A549 (cell line): ENCODE measurements around the gene PRKAR1A. TPM values are rescaled to one million over a fixed set of nuclear protein-coding genes. Genes with fewer than 3 reads are reported as not detected.

Experiments
- ATAC-seq, 2 experiments: fragments of 200-7000 bp in 1 of 2; fragments of >200 bp in 1 of 2; cut with Nextera tagmentation in 1 of 2; cut with Tn5 transposase in 1 of 2; 3 replicates each; pipeline versions ENCODE4 v1.8.0 to v1.9.1; 2018 to 2020; ENCODE audit warnings: mild to moderate bottlenecking in 1 of 2, moderate library complexity in 1 of 2
- CTCF ChIA-PET: fragments of 300-600 bp; sonication (Branson Sonifier 250); formaldehyde crosslinking; extraction: SDS; loops from one replicate; lab custom pipeline; 2021; ENCODE audit warnings: antibody characterized with exemption, inconsistent platforms; lab: Yijun Ruan, JAX
- POLR2A ChIA-PET: fragments of 350-600 bp; formaldehyde crosslinking; extraction: SDS; loops from one replicate; lab custom pipeline; 2021; ENCODE audit warnings: antibody characterized with exemption, inconsistent platforms; lab: Yijun Ruan, JAX
- DNase-seq, 2 experiments: peaks; one replicate each; pipeline versions ENCODE4 v3.0.0 to v3.0.0-alpha.2; 2011 to 2016; ENCODE audit warnings: low read depth in 1 of 2, low spot score in 1 of 2
- FAIRE-seq: peaks from 2 replicates; lab custom pipeline; 2011; peaks lifted over from hg19 to GRCh38; lab: Jason Lieb, UNC
- H3K27ac ChIP-seq, 2 experiments: fragments of >200 bp; sonication (Bioruptor Twin); formaldehyde crosslinking; 3 replicates each; pipeline ENCODE4 v1.5.1; 2016 to 2017
- H3K4me1 ChIP-seq: fragments of >200 bp; sonication (Bioruptor Twin); formaldehyde crosslinking; 3 replicates; pipeline ENCODE4 v1.6.1; 2016
- H3K4me2 ChIP-seq: fragments of >200 bp; sonication (Bioruptor Twin); formaldehyde crosslinking; 3 replicates; pipeline ENCODE4 v1.6.1; 2016
- H3K4me3 ChIP-seq: fragments of >200 bp; sonication (Bioruptor Twin); formaldehyde crosslinking; 3 replicates; pipeline ENCODE4 v1.5.1; 2016
- H3K9me3 ChIP-seq: fragments of >200 bp; sonication (Bioruptor Twin); formaldehyde crosslinking; 3 replicates; pipeline ENCODE4 v1.6.1; 2016
- BHLHE40 ChIP-seq: IDR thresholded peaks from 2 replicates; pipeline ENCODE4 v1.6.1; 2012; ENCODE audit warnings: low read depth, low read length, inconsistent platforms
- CBX8 ChIP-seq: fragments of 200-600 bp; sonication (generic); IDR thresholded peaks from 2 replicates; pipeline ENCODE4 v1.6.1; 2016
- CEBPB ChIP-seq, 2 experiments: fragments of >200 bp in 1 of 2; sonication (Bioruptor Twin) in 1 of 2; formaldehyde crosslinking in 1 of 2; IDR thresholded peaks; 2 replicates each; pipeline ENCODE4 v1.6.1; 2012 to 2016
- CTCF ChIP-seq: fragments of >200 bp; sonication (Bioruptor Twin); formaldehyde crosslinking; IDR thresholded peaks from 3 replicates; pipeline ENCODE4 v1.5.1; 2016
- FOSL2 ChIP-seq, 2 experiments: fragments of 450-650 bp in 1 of 2; fragments of >200 bp in 1 of 2; sonication (Bioruptor Twin) in 1 of 2; formaldehyde crosslinking; IDR thresholded peaks; 2 replicates each; pipeline versions ENCODE4 v1.5.0 to v1.6.1; 2016 to 2020; ENCODE audit warnings: mild to moderate bottlenecking in 1 of 2, moderate library complexity in 1 of 2
- GATA3 ChIP-seq: IDR thresholded peaks from 2 replicates; pipeline ENCODE4 v1.6.1; 2012; ENCODE audit warnings: borderline replicate concordance
- HES2 ChIP-seq: fragments of >200 bp; sonication (Bioruptor Twin); formaldehyde crosslinking; IDR thresholded peaks from 2 replicates; pipeline ENCODE4 v1.6.1; 2016
- JUN ChIP-seq, 2 experiments: fragments of >200 bp; sonication (Bioruptor Twin); formaldehyde crosslinking; IDR thresholded peaks; 2 replicates in 1 of 2; 3 replicates in 1 of 2; pipeline ENCODE4 v1.6.1; 2016 to 2017
- NFE2L2 ChIP-seq: fragments of 150-350 bp; conservative IDR thresholded peaks from 2 replicates; pipeline ENCODE4 v1.6.1; 2014; ENCODE audit warnings: low read length
- PHF8 ChIP-seq: fragments of 200-600 bp; sonication (generic); IDR thresholded peaks from 2 replicates; pipeline ENCODE4 v1.6.1; 2016; ENCODE audit warnings: low read depth, mild to moderate bottlenecking, antibody characterized with exemption, moderate library complexity, borderline replicate concordance
- RCOR1 ChIP-seq: fragments of 150-350 bp; IDR thresholded peaks from 2 replicates; pipeline ENCODE4 v1.6.1; 2014; ENCODE audit warnings: antibody characterized with exemption, low read length, low read depth
- REST ChIP-seq: fragments of 200-600 bp; sonication (generic); IDR thresholded peaks from 2 replicates; pipeline ENCODE4 v1.6.1; 2016; ENCODE audit warnings: antibody characterized with exemption, mild to moderate bottlenecking, moderate library complexity
- SREBF2 ChIP-seq: fragments of 450-650 bp; IDR thresholded peaks from 2 replicates; pipeline ENCODE4 v1.6.1; 2014; ENCODE audit warnings: mild to moderate bottlenecking, moderate library complexity
- TFCP2L1 ChIP-seq: fragments of 250-450 bp; sonication (Bioruptor Pico); IDR thresholded peaks from 2 replicates; pipeline ENCODE4 v1.5.0; 2021; ENCODE audit warnings: mild to moderate bottlenecking
- WGBS: methylation state at CpG from one replicate; pipeline ENCODE4 v1.1.6; 2017; ENCODE audit errors: missing lambda C conversion rate; 5-methylcytosine and 5-hydroxymethylcytosine counted together
- polyA plus RNA-seq, 4 experiments: library from polyadenylated mRNA; depleted of rRNA in 3 of 4; stranded (reverse); fragments of >200 nt; fragmentation: RNase III in 1 of 4; extraction: RNeasy Plus Mini Kit Qiagen cat#74134 plus additional on column Dnase treatment in 1 of 4; gene quantifications; 2 replicates in 3 of 4; 3 replicates in 1 of 4; pipeline ENCODE4 v1.2.3, GENCODE V29; 2011 to 2017

Gene PRKAR1A
- polyA plus RNA-seq, 2 of the 4 experiments (the other 2 are of a cell fraction) = 239 to 370 TPM

- DNase-seq (no peak), ATAC-seq (no peak), FAIRE-seq (no peak)
- ChIA-PET POLR2A (no interaction called here), CTCF (no interaction called here)
- no peaks in the 10 kb centered on the region for H3K9me3 ChIP-seq
- no peak overlapping the region for H3K4me3 ChIP-seq
- peaks cover 13% of the 10 kb centered on the region; the same call in 2 of the 3 replicates for H3K4me1 ChIP-seq
- TF ChIP-seq TFCP2L1 (CRISPR knock-in tag) = no peak
- TF ChIP-seq NFE2L2 = no peak
- TF ChIP-seq BHLHE40 = no peak
- no peak for TF ChIP-seq REST
- TF ChIP-seq CBX8 = no peak
- TF ChIP-seq RCOR1 = no peak
- TF ChIP-seq PHF8 = no peak
- no peak for TF ChIP-seq CEBPB (IDR thresholded peaks at IDR 0.05)
- TF ChIP-seq CTCF = no peak
- no peak for TF ChIP-seq SREBF2
- no peak overlapping the region for H3K4me2 ChIP-seq
- WGBS = 93% methylated on average over 8 of the region's 8 CpGs
- no peak overlapping the region for H3K27ac ChIP-seq
These were observed 28.8 kb downstream of the PRKAR1A start for GRCh38 chr17:68540981-68541380.

- 96% methylated on average over 6 of the region's 6 CpGs for WGBS
- no peaks in the 10 kb centered on the region for H3K9me3 ChIP-seq
- FAIRE-seq (no peak), DNase-seq (no peak), ATAC-seq (peak in 1 of 2 experiments; percentile 4; a peak in 2 of 6 replicates)
- CTCF ChIA-PET = interaction anchor here (1.2 to 1.6 kb wide), 2 partner anchors 8 to 10 kb away, joined by 3 to 4 read pairs; no protein-coding TSS in a partner anchor
- no peak overlapping the region for H3K27ac ChIP-seq
- no peak overlapping the region for H3K4me2 ChIP-seq
- TF ChIP-seq SREBF2 = no peak
- no peak for TF ChIP-seq JUN (IDR thresholded peaks at IDR 0.05)
- TF ChIP-seq HES2 = no peak
- H3K4me3 ChIP-seq = no peak overlapping the region
- POLR2A ChIA-PET = no interaction called here
- peaks cover 13% of the 10 kb centered on the region; the same call in 2 of the 3 replicates for H3K4me1 ChIP-seq
These were observed 29.6 kb downstream of the PRKAR1A start for GRCh38 chr17:68541816-68542215.

DNA sequence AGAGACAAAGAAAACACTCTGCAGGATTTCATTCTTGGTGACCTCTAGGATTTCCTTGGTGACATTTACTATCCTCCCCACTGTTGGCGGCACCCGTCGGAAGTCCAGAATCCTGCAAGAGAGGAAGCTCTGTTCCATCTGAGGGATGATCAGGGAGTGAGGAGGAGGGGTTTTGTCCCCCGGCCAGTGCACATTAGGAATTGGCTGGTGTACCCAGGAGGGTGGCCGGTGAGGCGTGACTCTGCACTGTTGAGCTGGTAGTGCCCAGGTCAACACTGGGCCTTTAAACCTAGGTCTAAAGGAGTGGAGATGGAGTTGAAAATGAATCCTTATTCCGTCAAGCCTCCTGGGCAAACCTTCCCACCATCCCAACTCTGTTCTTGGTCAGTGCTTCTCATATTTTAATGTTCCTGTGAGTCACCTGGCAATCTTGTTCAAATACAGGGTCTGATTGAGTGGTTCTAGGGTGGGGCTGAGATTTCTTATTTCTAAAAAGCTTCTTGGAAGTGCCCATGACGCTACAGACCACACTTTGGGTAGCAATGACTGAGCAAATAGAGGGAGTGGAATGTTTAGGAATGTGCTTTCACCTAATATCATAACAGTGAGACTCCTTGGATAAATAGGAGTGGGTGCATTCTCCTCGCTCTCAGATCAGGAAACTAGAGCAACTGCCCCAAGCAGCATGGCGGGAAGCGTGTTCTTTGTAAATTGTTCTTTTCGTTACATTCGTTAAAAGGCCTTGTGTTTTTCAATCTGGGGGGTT, 30.7 kb downstream of the PRKAR1A start:
- 0 out of 6 replicates have a peak overlapping the region, but pooled peaks of 1 of the 2 experiments have one; percentile 17 for H3K27ac ChIP-seq
- peak; percentile 67 to 68 for ATAC-seq

More for the DNA sequence above, 30.7 kb downstream of the PRKAR1A start:
- TF ChIP-seq FOSL2 (IDR thresholded peaks at IDR 0.05) (no peak), FOSL2 (CRISPR knock-in tag; IDR thresholded peaks at IDR 0.05) (0 out of 2 replicates have a peak, but pooled peaks have one; percentile 27), GATA3 (no peak)
- Histone ChIP-seq H3K4me3 (no peak overlapping the region; the same call in 2 of the 3 replicates), H3K4me1 (peaks cover 13% of the 10 kb centered on the region; the same call in 2 of the 3 replicates), H3K4me2 (0 out of 3 replicates have a peak overlapping the region, but pooled peaks have one; percentile 23), H3K9me3 (no peaks in the 10 kb centered on the region)
- 77% methylated on average over 13 of the region's 13 CpGs for WGBS
- FAIRE-seq (no peak), DNase-seq (peak in 1 of 2 experiments; percentile 77)
- POLR2A ChIA-PET = interaction anchor here (1.2 kb wide), 1 partner anchor 217 kb away, joined by 3 read pairs; no protein-coding TSS in a partner anchor
- CTCF ChIA-PET = interaction anchor here (1.2 to 1.6 kb wide), 4 partner anchors 9 to 219 kb away, joined by 3 to 4 read pairs (median 3); no protein-coding TSS in a partner anchor
